Smooth muscle cell of the brain vasculature (primary cell): ENCODE results near the gene TAF1.
"Not testable (repeated sequence)": the region's sequence is repeated elsewhere in the genome, so short reads cannot be mapped to it uniquely, and the experiment has no call there.

Experiments
- DNase-seq: peaks from one replicate; pipeline ENCODE4 v3.0.0-alpha.2; 2012; ENCODE audit warnings: low read depth, low spot score

Gene TAF1, protein sequence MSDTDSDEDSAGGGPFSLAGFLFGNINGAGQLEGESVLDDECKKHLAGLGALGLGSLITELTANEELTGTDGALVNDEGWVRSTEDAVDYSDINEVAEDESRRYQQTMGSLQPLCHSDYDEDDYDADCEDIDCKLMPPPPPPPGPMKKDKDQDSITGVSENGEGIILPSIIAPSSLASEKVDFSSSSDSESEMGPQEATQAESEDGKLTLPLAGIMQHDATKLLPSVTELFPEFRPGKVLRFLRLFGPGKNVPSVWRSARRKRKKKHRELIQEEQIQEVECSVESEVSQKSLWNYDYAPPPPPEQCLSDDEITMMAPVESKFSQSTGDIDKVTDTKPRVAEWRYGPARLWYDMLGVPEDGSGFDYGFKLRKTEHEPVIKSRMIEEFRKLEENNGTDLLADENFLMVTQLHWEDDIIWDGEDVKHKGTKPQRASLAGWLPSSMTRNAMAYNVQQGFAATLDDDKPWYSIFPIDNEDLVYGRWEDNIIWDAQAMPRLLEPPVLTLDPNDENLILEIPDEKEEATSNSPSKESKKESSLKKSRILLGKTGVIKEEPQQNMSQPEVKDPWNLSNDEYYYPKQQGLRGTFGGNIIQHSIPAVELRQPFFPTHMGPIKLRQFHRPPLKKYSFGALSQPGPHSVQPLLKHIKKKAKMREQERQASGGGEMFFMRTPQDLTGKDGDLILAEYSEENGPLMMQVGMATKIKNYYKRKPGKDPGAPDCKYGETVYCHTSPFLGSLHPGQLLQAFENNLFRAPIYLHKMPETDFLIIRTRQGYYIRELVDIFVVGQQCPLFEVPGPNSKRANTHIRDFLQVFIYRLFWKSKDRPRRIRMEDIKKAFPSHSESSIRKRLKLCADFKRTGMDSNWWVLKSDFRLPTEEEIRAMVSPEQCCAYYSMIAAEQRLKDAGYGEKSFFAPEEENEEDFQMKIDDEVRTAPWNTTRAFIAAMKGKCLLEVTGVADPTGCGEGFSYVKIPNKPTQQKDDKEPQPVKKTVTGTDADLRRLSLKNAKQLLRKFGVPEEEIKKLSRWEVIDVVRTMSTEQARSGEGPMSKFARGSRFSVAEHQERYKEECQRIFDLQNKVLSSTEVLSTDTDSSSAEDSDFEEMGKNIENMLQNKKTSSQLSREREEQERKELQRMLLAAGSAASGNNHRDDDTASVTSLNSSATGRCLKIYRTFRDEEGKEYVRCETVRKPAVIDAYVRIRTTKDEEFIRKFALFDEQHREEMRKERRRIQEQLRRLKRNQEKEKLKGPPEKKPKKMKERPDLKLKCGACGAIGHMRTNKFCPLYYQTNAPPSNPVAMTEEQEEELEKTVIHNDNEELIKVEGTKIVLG (N-terminal part only)

GRCh38 chrX:71365875-71366673, at the start of gene TAF1:
Gene TAF1, plus strand, starts transcription at chrX:71366357. Its CDS starts 18 bp downstream, at chrX:71366375.
- DNase-seq = peak; percentile 85

DNA sequence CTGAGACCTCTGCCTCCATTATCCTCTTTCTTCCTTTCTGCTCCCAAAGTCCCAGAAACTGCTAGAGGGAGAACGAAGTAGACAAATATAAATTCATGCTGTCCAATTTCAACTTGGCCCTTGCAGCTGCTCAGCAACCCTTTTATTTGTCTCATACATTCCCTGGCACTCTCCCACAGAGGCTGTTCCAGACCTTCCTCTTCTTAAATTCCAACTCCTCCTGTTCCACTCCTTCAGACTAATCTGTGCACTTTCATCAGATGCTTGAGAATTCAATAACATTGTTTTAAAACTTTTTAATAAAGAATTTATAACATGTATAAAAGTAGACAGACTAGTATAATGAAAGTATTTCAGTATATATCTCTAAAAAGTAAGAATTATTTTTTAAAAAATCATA, 49.2 kb upstream of the TAF1 start:
- DNase-seq = not testable (repeated sequence)

DNA sequence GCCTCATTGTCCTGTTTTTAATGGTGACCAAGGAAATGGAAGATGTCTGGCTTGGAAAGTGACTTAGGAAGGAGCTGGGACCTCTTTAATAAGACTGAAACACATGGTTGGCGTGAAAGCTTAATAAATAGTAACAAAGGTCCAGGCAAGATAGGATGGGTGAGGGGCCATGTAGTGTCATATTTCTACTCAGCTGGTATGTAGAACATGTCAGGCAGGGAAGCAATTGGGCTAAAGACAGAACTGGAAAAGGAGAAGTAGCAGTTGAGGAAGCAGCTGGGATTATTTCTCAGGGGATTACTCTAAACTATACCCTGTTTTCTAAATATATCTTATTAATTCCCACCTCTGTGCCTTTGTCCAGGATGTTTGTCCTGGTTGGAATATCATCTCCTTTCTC, 46.0 kb upstream of the TAF1 start:
- DNase-seq = no peak

DNA sequence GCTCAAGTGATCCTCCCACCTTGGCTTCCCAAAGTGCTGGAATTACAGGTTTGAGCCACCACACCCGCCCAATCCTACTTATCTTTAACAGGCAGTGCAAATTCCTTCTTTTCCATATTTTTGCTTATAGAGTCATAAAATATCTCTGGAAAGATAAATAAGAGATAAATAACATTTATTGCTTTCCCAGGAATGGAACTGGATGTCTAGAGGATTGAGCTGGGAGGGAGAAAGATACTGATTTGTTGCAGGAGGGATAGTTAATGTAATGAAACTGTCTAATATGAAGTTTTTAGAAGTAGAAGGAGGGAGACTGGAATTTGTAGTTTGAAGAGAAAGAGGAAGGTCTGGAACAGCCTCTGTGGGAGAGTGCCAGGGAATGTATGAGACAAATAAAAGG, 44.4 kb upstream of the TAF1 start:
- DNase-seq = no peak

- DNase-seq = not testable (repeated sequence)
Measured at GRCh38 chrX:71324452-71324851, 41.7 kb upstream of the TAF1 start.

- no peak for DNase-seq
Measured at GRCh38 chrX:71326394-71326793, 39.8 kb upstream of the TAF1 start.

DNA sequence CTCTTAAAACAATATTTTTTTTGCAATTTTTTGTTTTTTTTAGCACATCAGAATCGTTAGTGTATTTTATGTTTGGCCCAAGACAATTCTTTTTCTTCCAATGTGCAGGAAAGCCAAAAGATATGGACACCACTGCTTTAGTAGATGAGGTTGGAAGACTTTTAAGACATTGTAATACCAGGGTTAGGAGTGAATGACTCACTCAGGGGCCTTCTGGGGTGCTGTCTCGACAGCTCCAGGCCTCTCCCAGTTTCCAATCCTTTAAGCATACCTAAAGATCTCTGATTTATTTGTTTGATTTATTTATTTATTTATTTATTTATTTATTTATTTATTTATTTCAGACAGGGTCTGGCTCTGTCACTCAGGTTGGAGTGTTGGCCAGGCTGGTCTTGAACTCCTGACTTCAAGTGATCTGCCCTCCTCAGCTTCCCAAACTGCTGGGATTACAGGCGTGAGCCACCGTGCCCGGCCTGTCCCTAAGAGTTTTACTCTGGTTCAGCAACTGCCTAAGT, 16.9 kb upstream of the TAF1 start:
- not testable (repeated sequence) for DNase-seq

- DNase-seq = not testable (repeated sequence)
Measured at GRCh38 chrX:71349867-71350266, 16.3 kb upstream of the TAF1 start.

DNA sequence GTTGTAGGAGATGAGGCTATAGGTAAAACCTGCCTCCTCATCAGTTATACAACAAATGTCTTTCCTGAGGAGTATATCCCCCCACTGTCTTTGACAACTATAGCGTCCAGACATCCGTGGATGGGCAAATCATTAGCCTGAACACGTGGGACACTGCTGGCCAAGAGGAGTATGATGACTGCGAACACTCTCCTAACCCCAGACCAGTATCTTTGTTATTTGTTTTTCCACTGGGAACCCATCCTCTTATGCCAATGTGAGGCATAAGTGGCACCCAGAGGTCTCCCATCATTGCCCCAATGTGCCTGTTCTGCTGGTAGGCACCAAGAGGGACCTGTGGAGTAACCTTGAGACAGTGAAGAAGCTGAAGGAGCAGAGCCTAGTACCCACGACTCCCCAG, 13.7 kb upstream of the TAF1 start:
- DNase-seq = not testable (repeated sequence)

DNA sequence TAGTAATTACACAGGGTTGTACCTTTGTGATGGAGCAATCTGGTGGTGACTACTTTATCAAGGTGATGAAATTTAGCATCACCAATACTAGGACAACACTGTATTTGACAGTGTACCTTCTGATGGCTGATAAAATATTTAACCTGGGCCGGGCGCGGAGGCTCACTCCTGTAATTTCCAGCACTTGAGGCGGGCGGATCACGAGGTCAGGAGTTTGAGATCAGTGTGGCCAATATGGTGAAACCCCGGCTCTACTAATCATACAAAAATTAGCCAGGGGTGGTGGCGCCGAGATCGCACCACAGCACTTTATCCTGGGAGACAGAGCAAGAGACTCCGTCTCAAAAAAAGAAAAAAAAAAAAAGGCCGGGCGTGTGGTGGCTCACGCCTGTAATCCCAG, 1.9 kb upstream of the TAF1 start:
- DNase-seq = no peak

DNA sequence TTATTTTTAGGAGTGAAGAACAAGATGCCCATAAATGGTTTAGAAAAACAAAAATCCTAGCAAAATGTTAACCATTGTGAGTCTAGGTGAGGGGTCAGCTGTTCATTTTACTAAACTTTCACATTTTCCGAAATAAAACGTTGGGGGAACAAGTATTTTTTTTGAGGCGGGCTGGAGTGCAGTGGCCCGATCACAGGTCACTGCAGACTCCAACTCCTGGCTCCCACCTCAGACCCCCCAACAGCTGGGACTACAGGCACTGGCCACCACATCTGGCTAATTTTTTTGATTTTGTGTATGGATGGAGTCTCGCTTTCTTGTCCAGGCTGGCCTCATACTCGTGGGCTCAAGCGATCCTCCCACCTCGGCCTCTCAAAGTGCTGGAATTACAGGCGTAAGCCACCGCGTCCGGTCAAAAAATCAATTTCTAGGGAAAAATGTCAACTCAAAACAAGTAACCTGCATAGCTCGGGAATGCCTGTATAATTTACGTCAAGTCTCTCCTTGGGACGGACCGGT, 742 bp upstream of the TAF1 start:
- DNase-seq = no peak

DNA sequence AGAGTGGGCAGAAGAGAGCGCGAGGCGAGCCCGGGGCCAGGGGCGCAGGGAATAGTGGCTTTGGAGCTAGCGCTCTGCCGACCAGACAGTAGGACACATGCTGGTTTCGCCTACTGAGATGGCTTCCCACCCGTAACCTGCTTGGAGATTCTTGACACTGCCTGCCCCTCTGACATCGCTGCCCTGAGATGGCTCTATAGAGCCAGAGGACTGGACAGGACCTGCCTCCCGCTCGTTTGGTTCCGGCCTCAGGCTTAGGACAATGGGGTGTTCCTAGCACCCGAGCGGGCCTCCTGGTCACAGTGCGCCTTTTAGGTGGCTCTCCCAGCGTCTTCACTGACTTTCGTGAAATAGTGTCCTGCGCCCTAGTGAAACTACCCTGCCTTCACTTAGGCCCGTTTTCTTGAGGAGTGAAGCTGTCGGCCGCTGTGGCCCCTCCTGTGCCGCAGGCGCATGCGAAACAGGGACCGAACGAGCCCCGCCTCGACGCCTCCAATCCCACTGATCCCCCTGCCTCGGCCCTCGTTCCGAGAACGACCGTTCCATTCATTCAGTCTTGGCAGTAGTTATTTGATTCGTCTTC, 608 bp downstream of the TAF1 start:
- DNase-seq = no peak

DNA sequence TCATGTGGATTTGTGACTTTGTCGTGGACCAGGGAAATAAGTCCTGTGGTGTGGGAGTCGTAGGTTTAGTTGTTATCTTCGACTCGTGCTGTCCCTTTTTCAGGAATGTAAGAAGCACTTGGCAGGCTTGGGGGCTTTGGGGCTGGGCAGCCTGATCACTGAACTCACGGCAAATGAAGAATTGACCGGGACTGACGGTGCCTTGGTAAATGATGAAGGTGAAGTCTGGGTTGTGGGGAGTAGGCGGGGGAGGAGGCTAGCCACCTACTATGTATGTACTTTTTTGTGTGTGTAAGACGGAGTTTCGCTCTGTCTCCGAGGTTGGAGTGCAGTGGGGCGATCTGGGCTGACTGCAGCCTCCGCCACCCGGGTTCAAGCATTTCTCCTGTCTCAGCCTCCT, 1.2 kb downstream of the TAF1 start:
- DNase-seq = no peak

DNA sequence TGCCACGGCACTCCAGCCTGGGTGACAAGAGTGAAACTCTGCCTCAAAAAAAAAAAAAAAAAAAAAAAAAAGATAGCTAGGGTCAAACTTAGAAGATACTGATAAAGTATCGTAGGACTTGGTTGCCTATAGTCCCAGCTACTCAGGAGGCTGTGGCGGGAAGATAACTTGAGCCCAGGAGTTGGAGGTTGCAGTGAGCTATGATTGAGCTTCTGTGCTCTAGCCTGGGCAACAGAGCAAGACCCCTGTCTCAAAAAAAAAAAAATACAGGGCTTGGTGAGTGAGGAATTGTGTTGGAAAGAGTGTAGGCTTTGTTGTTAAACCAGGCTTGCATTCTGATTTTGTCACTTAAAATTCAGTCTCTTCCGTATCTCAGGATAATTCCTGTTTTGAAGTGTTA, 6.2 kb downstream of the TAF1 start:
- DNase-seq = no peak

- no peak for DNase-seq
Measured at GRCh38 chrX:71378732-71379131, 12.6 kb downstream of the TAF1 start.

DNA sequence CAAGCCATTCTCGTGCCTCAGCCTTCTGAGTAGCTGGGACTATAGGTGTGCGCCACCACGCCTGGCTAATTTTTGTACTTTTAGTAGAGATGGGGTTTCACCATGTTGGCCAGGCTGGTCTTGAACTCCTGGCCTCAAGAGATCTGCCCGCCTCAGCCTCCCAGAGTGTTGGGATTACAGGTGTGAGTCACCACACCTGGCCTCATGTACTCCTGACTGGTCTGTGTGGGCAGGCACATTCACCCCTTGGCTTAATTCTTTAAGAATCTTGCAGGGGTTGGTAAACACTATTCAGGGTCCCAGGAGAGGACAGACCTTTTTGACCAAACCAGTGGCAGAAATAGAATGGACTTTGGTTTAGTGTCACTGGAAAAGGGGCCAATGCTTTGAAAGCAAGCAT, 25.6 kb downstream of the TAF1 start:
- DNase-seq = not testable (repeated sequence)

DNA sequence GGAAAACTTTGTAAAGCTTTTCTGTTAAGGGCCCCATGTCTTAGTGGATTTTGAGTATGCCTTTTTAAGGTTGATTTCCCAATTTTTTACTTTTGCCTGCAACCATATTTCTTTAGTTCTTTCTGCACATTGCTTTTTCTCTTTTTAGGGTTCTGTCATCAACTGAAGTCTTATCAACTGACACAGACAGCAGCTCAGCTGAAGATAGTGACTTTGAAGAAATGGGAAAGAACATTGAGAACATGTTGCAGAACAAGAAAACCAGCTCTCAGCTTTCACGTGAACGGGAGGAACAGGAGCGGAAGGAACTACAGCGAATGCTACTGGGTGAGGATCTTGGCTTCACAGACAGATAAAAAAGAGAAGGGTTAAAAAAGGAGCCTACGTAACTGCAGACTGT, 27.8 kb downstream of the TAF1 start:
- DNase-seq = no peak

- DNase-seq = no peak
Measured at GRCh38 chrX:71396576-71396975, 30.4 kb downstream of the TAF1 start.

DNA sequence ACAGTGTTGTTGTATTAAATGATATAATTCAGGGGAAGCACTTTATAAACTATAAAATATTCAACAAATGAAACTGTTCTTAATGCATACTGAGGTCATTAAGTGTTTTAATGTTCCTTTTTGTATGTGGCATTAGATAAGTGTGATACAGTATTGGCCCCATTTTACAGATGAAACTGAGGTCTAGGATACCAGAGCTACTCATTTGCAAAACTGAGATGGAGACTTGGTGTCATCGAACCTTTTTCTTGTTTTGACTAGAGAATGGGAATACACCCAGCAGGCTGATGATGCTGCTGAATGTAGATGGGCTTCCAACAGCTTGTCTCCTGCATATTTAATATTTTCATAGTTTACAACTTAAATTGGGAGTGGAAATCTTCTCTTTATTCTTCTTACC, 34.6 kb downstream of the TAF1 start:
- DNase-seq = no peak

DNA sequence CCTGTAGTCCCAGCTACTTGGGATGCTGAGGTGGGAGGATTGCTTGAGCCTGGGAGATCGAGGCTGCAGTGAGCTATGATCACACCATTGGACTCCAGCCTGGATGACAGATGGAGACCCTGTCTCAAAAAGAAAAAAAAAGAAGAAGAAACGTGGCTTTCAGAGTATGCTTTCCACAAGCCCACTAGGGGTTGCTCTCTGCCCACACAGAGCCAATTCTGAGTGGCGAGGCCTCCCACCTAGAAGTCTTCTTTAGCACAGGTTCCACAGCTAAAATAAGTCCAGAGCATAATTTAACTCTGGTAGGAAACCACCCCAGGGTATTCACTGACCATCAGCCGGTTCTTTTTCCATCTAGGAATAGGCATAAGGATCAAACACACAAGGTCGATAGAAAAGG, 50.1 kb downstream of the TAF1 start:
- not testable (repeated sequence) for DNase-seq
